Activated CD4-positive, alpha-beta T cell treated with anti-CD3 and anti-CD28 coated beads for 24 hours (primary cell): Measurements from ENCODE around the gene GAS2L1.

Experiments
- DNase-seq, 2 donors: peaks; one replicate each; pipeline ENCODE4 v3.0.0-alpha.2; 2020; ENCODE audit warnings: low read depth in 2 of 2

Gene GAS2L1

GRCh38 chr22:29327089-29327764 lies 20.8 kb downstream of the GAS2L1 start:
- no peak for DNase-seq

DNA sequence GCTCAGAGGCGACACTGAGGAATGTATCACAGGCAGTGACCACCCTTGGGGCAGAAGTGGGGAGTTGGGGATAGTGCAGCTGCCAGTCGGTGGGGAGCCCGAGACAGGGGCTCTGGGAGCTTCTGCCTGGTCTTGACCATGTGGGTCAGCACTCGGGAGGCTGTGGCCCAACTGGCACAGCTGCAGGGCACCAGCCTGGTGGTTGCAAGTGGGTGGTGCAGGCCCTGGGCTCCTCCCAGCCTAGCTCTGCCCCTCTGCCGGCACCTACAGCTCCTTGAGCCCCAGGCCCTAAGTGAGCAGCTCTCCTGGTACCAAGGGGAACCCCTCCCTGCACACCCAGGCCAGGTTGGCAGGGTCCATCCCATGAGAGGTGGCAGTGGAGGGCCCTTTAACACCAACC lies 21.6 kb downstream of the GAS2L1 start:
- DNase-seq = no peak

GRCh38 chr22:29328566-29329500 lies 22.4 kb downstream of the GAS2L1 start:
- DNase-seq = no peak

GRCh38 chr22:29329581-29329980 lies 23.1 kb downstream of the GAS2L1 start:
- no peak for DNase-seq

- DNase-seq = no peak
Observed at GRCh38 chr22:29330291-29330690, 23.8 kb downstream of the GAS2L1 start.

DNA sequence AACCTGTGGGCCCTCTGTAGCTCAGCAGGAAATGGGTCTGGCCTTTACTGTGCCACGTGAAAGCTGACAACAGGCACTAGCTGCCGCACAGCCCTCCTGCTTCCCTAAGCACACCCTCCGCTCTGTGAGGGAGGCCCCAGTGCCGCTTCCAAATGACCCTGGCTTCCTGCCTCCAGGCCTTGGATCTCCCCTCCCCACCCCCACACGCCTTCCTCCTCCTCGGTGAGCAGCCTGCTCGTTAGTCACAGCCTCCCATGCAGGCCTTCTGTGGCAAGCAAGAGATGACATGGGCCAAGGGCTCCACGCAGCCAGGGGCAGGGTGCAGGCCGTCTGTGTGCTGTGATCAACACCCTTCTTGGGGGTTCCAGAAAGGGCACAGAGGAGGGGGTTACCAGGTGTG lies 24.3 kb downstream of the GAS2L1 start:
- DNase-seq = no peak

DNA sequence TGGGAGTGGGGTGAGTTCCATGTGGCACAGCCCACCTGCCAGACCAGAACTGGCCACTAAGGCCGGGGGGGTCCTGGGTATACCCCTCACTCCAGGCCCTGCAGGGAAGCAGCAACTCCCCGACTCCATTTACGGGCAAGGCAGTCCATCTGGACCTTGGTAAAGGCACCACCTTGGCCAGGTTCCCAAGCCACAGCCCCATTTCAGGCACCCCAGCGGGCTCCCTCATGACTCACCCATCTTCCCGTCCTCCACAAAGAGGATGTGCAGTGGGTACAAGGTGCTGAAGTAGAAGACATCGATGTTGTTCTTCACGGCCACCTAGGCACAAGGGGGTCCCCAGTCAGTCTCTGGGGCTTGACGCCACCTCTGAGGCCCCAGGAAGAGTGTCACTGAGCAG lies 24.8 kb downstream of the GAS2L1 start:
- no peak for DNase-seq

DNA sequence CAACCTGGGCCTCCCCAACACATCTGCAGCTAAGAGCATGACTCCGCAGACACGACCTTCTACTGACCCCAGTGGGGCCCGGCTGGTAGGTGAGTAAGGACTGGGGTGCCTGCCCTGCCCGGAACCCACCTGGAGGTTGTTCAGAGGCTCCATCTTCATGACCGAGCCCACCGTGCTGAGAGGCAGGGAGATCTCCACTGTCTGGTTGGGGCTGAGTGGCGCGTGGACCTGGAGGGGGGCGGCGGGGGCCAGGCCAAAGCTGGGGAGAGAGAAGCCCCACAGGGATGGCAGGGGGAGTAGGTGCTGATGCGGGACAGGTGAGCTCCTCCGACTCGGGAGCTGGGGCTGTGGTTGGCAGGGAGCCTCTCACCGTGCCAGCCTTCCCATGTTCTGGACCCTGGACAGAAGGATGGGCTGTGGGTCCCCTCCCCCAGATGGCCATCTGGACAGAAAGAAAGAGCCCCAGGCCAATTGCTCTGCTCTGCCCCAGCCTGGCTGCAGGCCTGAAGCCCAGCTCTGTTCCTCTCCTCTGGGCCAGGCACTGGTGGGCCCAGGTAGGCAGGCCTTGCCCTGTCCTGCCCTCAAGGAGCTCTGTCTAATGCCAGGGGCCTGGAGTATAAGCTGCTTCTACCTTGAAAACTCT lies 25.3 kb downstream of the GAS2L1 start:
- DNase-seq = no peak

GRCh38 chr22:29332886-29333496 lies 26.5 kb downstream of the GAS2L1 start:
- DNase-seq = no peak

DNA sequence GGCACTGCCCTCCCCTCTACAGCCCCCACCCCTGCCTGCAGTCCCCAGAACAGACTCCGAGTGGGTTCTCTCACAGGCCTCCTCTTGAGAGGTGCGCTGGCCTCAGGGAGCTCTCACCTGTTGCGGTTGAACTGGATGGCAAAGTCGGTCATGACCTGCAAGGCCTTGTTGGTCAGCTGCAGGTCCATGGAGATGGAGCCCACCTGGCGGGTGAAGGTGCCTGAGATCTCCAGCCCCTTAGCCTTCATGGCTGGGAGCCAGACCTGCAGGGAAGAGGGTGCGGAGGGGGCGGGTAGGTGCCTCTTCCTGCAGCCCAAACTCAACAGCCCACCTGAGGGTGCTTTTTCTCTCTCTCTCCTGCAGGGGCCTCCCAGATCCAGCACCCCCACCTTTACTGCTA lies 27.7 kb downstream of the GAS2L1 start:
- no peak for DNase-seq

DNA sequence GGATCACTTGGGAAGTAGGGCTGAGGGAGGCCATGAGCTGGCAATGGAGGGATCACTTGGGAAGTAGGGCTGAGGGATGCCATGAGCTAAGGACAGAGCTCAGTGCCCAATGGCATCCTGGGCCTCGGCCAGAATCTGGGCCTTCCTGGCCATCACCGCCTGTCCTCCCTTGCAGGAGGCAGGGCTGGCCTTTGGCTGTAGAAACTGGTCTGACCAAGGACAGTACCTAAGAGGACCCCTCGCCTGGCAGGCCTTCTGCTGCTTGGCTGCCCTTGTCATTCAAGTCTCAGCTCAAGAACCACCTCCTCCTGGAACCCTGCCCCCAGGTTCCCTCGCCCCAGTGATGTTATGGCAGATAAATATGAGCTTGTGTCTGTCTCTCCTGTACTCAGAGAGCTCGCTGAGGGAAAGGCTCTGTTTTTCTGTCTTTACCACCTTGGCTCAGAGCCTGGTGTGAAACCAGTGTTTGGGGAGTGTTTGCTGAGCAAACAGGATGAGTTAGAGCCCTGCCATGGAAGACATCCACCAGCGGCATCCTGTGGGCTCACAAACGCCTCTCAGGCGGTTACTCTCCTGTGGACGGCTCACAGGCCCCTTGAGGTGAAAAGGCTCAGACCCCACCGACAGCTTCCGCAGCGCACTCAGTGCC lies 28.4 kb downstream of the GAS2L1 start:
- no peak for DNase-seq

GRCh38 chr22:29335656-29336055 lies 29.2 kb downstream of the GAS2L1 start:
- DNase-seq = no peak

- no peak for DNase-seq
Observed at GRCh38 chr22:29336751-29337490, 30.5 kb downstream of the GAS2L1 start.

GRCh38 chr22:29337631-29338284 lies 31.3 kb downstream of the GAS2L1 start:
- no peak for DNase-seq

DNA sequence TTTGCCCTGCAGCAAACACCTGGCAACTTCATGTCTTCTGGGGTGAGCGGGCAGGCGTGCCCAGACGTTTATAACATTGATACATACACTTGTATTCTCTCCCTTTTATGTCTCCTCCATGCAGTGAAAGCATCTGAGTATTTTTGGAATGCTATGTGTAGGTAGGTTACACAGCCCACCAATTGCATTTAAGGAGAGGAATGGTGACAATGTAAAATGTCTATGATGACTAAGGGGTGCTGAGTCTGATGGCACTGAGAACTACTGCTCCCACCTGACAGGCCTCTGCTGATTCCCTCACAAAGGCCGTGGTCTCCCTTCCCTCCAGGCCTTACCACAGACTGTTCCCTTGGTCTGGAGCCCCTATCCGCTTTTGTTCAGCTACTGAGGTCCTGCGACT lies 31.9 kb downstream of the GAS2L1 start:
- no peak for DNase-seq

- no peak for DNase-seq
Observed at GRCh38 chr22:29339381-29340235, 33.2 kb downstream of the GAS2L1 start.

DNA sequence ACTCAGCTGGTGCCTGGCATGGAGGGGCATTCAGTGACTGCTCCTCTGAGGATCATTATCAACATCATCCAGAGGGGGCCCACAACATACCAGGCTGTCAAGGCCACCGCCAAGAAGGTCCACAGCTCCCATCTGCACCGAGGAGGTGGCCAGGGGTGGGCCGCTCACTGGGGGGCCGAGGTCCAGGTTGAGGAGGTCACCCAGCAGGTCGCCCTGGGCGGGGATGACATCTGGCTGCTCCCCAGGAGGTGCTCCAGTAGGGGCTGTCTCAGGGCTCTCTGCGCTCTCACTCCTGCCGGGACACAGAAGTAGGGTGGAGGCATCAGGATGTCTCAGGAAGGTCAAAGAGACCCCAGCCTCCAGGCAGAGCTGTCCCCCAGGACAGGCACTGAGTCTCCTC lies 34.1 kb downstream of the GAS2L1 start:
- no peak for DNase-seq

- DNase-seq = no peak
Observed at GRCh38 chr22:29341056-29341848, 34.8 kb downstream of the GAS2L1 start.

GRCh38 chr22:29341849-29342127 lies 35.3 kb downstream of the GAS2L1 start:
- no peak for DNase-seq
